Muscle layer of duodenum (tissue), 2 donors: ENCODE results near the gene SEC23A.
"Not testable (repeated sequence)": the region's sequence is repeated elsewhere in the genome, so short reads cannot be mapped to it uniquely, and the experiment has no call there.

Experiments
- H3K27ac ChIP-seq: one replicate; pipeline ENCODE4 v1.7.0; 2013; ENCODE audit warnings: mild to moderate bottlenecking, low read length
- H3K27me3 ChIP-seq: one replicate; pipeline ENCODE4 v1.7.0; 2013; ENCODE audit warnings: low read depth, mild to moderate bottlenecking, control low read depth, low read length
- H3K36me3 ChIP-seq, 2 donors: one replicate each; pipeline ENCODE4 v1.7.0; 2013; ENCODE audit warnings: low read length in 2 of 2, control low read depth in 1 of 2, mild to moderate bottlenecking in 1 of 2; ENCODE audit not compliant: insufficient read depth in 2 of 2, control insufficient read depth in 1 of 2
- H3K4me1 ChIP-seq, 2 donors: one replicate each; pipeline ENCODE4 v1.7.0; 2013; ENCODE audit warnings: low read length in 2 of 2, mild to moderate bottlenecking in 2 of 2, control low read depth in 1 of 2, moderate library complexity in 1 of 2; ENCODE audit not compliant: insufficient read depth in 2 of 2, control insufficient read depth in 1 of 2
- H3K4me3 ChIP-seq, 2 donors: one replicate each; pipeline ENCODE4 v1.7.0; 2013; ENCODE audit warnings: low read length in 2 of 2, low read depth in 1 of 2, mild to moderate bottlenecking in 1 of 2
- H3K9me3 ChIP-seq, 2 donors: one replicate each; pipeline ENCODE4 v1.7.0; 2013; ENCODE audit warnings: low read length in 2 of 2, control low read depth in 1 of 2, mild to moderate bottlenecking in 1 of 2; ENCODE audit not compliant: control insufficient read depth in 1 of 2
- donor health status: healthy.

SEC23A gene

DNA sequence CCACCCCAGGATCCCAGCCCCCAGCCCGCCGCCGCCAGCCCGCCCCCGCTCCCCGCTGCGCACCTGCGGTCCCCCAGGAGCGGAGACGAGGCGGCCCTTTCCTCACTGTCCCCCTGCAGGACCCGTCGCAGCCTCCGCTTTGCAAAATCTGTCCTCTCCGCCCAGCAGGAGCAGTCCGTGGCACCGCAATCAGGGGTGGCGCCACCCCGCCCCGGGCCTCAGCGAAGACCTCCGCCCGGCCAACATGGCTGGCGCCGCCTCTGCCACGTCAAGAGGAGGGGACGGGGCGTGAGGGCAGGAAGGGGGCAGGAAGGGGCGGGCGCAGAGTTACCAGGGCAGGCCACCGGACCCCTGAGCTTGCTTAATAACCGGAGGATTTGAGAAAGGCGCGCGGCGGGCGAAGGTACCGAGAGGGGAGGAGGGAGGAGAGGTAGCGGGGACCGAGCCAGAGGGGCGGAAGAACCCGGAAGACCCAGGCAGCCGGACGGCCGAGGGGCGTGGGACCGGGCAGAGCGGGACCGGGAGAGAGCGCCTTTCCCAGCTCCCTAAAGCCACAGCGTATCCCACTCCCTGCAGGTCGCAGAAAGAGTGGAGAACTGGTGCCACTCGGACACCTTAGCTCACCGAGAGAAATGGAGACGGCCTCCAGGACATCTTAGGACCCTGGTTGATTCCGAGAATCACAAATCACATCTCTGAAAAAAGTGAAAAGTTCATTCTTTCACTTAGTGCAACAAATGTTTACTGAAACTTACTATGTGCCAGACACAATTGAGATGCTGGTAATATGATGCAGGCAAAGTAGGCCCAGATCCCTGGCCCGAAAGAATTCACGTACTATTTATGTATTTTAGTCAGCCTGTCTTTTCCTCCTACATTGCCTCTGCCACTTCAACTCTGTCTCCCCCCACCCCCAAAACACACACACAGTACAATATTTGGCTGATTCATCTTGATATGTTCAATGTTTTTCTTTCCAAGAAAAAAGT, at the start of gene SEC23A:
SEC23A (minus strand) TSS at position 267 of the 989 bp plus-strand sequence. CDS start 7,117 bp downstream, outside the sequence.
- Histone ChIP-seq H3K27ac (peak within 1 kb of the TSS; percentile 95), H3K4me1 (peaks cover 8 to 31% of the 10 kb centered on the region in 2 donors), H3K27me3 (no peaks in the 10 kb centered on the region), H3K4me3 (peak within 1 kb of the TSS; percentile 89 to 93), H3K9me3 (no peaks in the 10 kb centered on the region), H3K36me3 (no peaks in the 10 kb centered on the region)

GRCh38 chr14:39145266-39145966, 42.4 kb upstream of the SEC23A start:
- peaks cover 15 to 18% of the 10 kb centered on the region in 2 donors for H3K36me3 ChIP-seq
- no peaks in the 10 kb centered on the region for H3K9me3 ChIP-seq
- no peak overlapping the region for H3K4me3 ChIP-seq
- no peak overlapping the region for H3K27ac ChIP-seq
- no peaks in the 10 kb centered on the region for H3K27me3 ChIP-seq
- H3K4me1 ChIP-seq: no peaks in the 10 kb centered on the region

- not testable (repeated sequence) for H3K36me3 ChIP-seq, H3K4me3 ChIP-seq, H3K27me3 ChIP-seq, H3K4me1 ChIP-seq, H3K27ac ChIP-seq, H3K9me3 ChIP-seq
Observed at GRCh38 chr14:39143226-39143625, 40.2 kb upstream of the SEC23A start.

DNA sequence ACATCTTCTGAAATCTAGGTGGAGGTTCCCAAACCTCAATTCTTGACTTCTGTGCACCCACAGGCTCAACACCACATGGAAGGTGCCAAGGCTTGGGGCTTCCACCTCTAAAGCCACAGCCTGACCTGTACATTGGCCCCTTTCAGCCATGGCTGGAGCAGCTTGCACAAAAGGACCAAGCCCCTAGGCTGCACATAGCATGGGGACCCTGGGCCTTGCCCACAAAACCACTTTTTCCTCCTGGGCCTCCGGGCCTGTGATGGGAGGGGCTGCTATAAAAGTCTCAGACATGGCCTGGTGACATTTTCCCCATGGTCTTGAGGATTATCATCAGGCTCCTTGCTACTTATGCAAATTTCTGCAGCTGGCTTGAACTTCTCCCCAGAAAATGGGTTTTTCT, 38.6 kb upstream of the SEC23A start:
- not testable (repeated sequence) for H3K4me1 ChIP-seq, H3K9me3 ChIP-seq, H3K4me3 ChIP-seq, H3K27ac ChIP-seq, H3K27me3 ChIP-seq
- peaks cover 4 to 12% of the 10 kb centered on the region in 2 donors for H3K36me3 ChIP-seq

DNA sequence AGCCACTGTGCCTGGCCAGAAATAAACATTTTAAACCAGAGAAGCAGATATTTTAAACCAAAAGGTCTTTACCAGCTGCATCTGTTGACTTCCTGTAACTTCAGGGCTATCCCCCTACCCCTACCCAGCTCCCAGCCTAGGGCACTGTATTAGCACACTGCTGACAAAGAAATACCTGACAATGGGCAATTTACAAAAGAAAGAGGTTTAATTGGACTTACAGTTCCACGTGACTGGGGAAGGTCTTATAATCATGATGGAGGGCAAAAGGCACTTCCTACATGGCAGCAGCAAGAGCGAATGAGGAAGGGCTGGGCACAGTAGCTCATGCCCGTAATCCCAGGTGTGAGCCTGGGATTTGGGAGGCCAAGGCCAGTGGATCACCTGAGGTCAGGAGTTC, 37.1 kb upstream of the SEC23A start:
- Histone ChIP-seq H3K36me3 (peaks cover 4 to 13% of the 10 kb centered on the region in 2 donors), H3K27me3 (no peaks in the 10 kb centered on the region), H3K27ac (no peak overlapping the region), H3K4me1 (no peaks in the 10 kb centered on the region), H3K9me3 (no peaks in the 10 kb centered on the region), H3K4me3 (no peak overlapping the region)

- Histone ChIP-seq H3K27ac (no peak overlapping the region), H3K4me1 (no peaks in the 10 kb centered on the region), H3K27me3 (no peaks in the 10 kb centered on the region), H3K4me3 (no peak overlapping the region), H3K36me3 (peaks cover 13 to 29% of the 10 kb centered on the region in 2 donors), H3K9me3 (no peaks in the 10 kb centered on the region)
Observed at GRCh38 chr14:39138440-39138839, 35.4 kb upstream of the SEC23A start.

- H3K36me3 ChIP-seq: peaks cover 13 to 29% of the 10 kb centered on the region in 2 donors
- not testable (repeated sequence) for H3K4me1 ChIP-seq, H3K27ac ChIP-seq, H3K27me3 ChIP-seq, H3K9me3 ChIP-seq, H3K4me3 ChIP-seq
Observed at GRCh38 chr14:39137835-39138234, 34.8 kb upstream of the SEC23A start.

- H3K36me3 ChIP-seq: peaks cover 19 to 56% of the 10 kb centered on the region in 2 donors
- no peaks in the 10 kb centered on the region for H3K4me1 ChIP-seq
- H3K4me3 ChIP-seq: no peak overlapping the region
- no peaks in the 10 kb centered on the region for H3K9me3 ChIP-seq
- H3K27ac ChIP-seq: no peak overlapping the region
- no peaks in the 10 kb centered on the region for H3K27me3 ChIP-seq
Observed at GRCh38 chr14:39122330-39123138, 19.5 kb upstream of the SEC23A start.

DNA sequence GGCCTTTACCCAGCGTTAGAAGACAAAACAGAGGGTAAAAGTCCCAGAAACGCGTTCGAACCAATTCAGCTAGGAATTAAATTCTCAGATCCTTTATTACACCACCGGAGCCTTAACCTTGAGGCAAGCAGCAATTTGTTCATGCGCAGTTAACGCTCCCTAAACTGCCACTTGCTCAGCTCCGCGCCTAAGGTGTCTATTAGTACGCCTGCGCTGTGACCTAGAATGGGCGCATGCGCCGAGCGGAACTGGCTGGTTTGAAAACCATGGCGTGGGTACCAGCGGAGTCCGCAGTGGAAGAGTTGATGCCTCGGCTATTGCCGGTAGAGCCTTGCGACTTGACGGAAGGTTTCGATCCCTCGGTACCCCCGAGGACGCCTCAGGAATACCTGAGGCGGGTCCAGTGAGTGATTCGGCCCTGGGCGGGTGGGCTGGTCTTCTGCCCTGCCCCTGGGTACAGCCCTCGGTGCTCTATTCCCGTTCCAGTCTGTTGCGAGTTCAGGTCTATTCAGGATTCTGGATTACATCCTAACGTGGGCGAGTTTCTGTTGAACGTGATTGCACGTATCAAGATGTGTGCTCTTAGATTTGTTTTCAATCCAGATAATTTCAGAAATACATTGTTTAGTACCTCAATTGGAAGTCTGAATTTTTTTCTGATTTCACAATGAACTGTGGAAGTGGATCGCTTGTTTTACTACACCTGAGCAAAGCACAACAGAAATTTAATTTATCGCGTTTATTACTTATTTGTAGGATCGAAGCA, 11.2 kb upstream of the SEC23A start, which contains the start of gene GEMIN2:
GEMIN2 (plus strand) TSS at position 251 of the 766 bp plus-strand sequence; CDS start at position 267, 16 bp downstream.
- Histone ChIP-seq H3K4me3 (peak within 1 kb of the TSS; percentile 86 to 98), H3K36me3 (peaks cover 6 to 13% of the 10 kb centered on the region in 2 donors), H3K9me3 (no peaks in the 10 kb centered on the region), H3K27me3 (no peaks in the 10 kb centered on the region), H3K4me1 (peaks cover 4 to 12% of the 10 kb centered on the region in 2 donors), H3K27ac (peak within 1 kb of the TSS; percentile 90)

DNA sequence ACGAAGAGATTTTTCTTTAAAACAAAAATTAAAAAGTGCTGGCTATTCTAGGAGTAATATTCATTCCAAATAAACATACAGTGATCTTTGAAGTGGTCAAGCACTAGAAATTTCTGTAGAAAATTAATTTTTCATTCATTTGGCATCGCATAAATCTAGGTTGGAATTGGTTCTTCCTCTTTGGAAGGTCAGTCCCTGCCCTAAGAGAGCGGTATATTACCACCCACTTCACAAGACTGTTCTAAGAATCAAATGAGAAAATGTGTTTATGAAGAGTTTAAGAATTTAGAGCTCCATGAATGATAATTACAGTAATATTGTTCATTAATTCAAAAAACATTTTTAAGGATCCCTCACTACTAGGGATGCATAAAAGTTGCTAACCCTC, 10.6 kb upstream of the SEC23A start:
- Histone ChIP-seq H3K27me3 (no peaks in the 10 kb centered on the region), H3K4me1 (peaks cover 4 to 12% of the 10 kb centered on the region in 2 donors), H3K4me3 (peak overlapping the region; percentile 86 to 98), H3K27ac (peak overlapping the region; percentile 90), H3K36me3 (peaks cover 4 to 8% of the 10 kb centered on the region in 2 donors), H3K9me3 (no peaks in the 10 kb centered on the region)
